Ovary (tissue), 9 donors: ENCODE measurements around the gene PHF21B. TPM values are rescaled to one million over a fixed set of nuclear protein-coding genes. Genes with fewer than 3 reads are reported as not detected.

Source experiments
- DNase-seq, 5 donors: peaks; one replicate each; pipeline ENCODE4 v3.0.0-alpha.2; 2019 to 2020
- H3K27ac ChIP-seq, 2 donors: fragments of 200-600 bp; one replicate each; pipeline versions ENCODE4 v1.5.1 to v1.8.0; 2019 to 2022
- H3K27me3 ChIP-seq: fragments of 200-600 bp; one replicate; pipeline ENCODE4 v1.8.0; 2022
- H3K36me3 ChIP-seq: fragments of 200-600 bp; sonication (generic); one replicate; pipeline ENCODE4 v1.5.1; 2019
- H3K4me1 ChIP-seq: one replicate; pipeline ENCODE4 v1.8.1; 2013; ENCODE audit warnings: mild to moderate bottlenecking, moderate library complexity; ENCODE audit not compliant: insufficient read depth
- H3K4me3 ChIP-seq: fragments of 200-600 bp; sonication (generic); one replicate; pipeline ENCODE4 v1.5.1; 2017
- H3K9me3 ChIP-seq, 2 donors: fragments of 200-600 bp in 1 of 2; sonication (generic) in 1 of 2; one replicate each; pipeline versions ENCODE4 v1.5.1 to v1.8.1; 2013 to 2019; ENCODE audit warnings: mild to moderate bottlenecking in 1 of 2, moderate library complexity in 1 of 2
- CTCF ChIP-seq, 3 donors: fragments of 450-650 bp in 2 of 3; fragments of 200-600 bp in 1 of 3; IDR thresholded peaks; one replicate each; pipeline versions ENCODE4 v1.5.1 to v1.8.0; 2016 to 2022; ENCODE audit warnings: antibody characterized with exemption in 3 of 3, mild to moderate bottlenecking in 1 of 3
- EP300 ChIP-seq: sonication (generic); formaldehyde crosslinking; IDR thresholded peaks from one replicate; pipeline ENCODE4 v1.6.1; 2017; ENCODE audit warnings: antibody characterized with exemption
- POLR2A ChIP-seq: fragments of 450-650 bp; IDR thresholded peaks from one replicate; pipeline ENCODE4 v1.6.1; 2017; ENCODE audit warnings: antibody characterized with exemption, mild to moderate bottlenecking, moderate library complexity
- WGBS, 3 donors: extraction: QIAGEN DNeasy Blood & Tissue Kit in 1 of 3; methylation state at CpG; one replicate each; pipeline versions ENCODE4 v1.1.5 to v1.1.7; 2013 to 2017; 5-methylcytosine and 5-hydroxymethylcytosine counted together
- intact Hi-C, 4 donors: fragments of 100-400 bp; cut with DNase I; formaldehyde crosslinking; loops; one replicate each; pipeline versions ENCODE4 v1.11.0 to v1.15.1; 2022 to 2023
- polyA plus RNA-seq, 2 donors: library from polyadenylated mRNA; stranded (reverse); fragments of 200-250 nt in 1 of 2; fragments of 350-450 nt in 1 of 2; fragmentation: Illumina TruSeq in 1 of 2; extraction: RNeasy Lipid Tissue Mini Kit (QIAGEN cat#74804) in 1 of 2; gene quantifications; one replicate each; pipeline ENCODE4 v1.2.3, GENCODE V29; 2013 to 2014
- total RNA-seq, 7 donors: library from RNA; depleted of rRNA in 2 of 7; stranded (reverse); fragments of >200 nt in 2 of 7; fragmentation: NEBNext Ultra II Directional in 3 of 7; extraction: Animal tissue kit (Norgen Biotek cat#: 25700) in 3 of 7; gene quantifications; one replicate each; pipeline versions ENCODE4 v1.1.0 to v1.2.4, GENCODE V29; 2016 to 2023
- donor health status: DM: no; HTN: no; CAD: no; lungs with moderate emphysema.
- donor health status: DM: no; HTN: no; CAD: no.
- donor health status: Bipolar disorder and iron deficiency.
- donor health status: DM: yes; HTN: yes; CAD: no.
- donor health status: DM: no; HTN: no; CAD: no.
- donor health status: DM: yes; HTN: yes; CAD: no.

Gene PHF21B
- total and polyA plus RNA-seq, 9 donors: 0.95 to 10.7 (median 6.4) TPM

GRCh38 chr22:45008751-45009605 is 827 bp downstream of the PHF21B start:
- peak; percentile 18 to 60 (median 36) for DNase-seq
- H3K9me3 ChIP-seq: no peaks in the 10 kb centered on the region
- H3K27ac ChIP-seq: peak overlapping the region; percentile 67 to 91
- no peaks in the 10 kb centered on the region for H3K36me3 ChIP-seq
- intact Hi-C loops: loop anchor here in 1 of 4 donors (10.0 kb wide), 1 partner anchor 86 kb away; no protein-coding TSS in a partner anchor
- H3K27me3 ChIP-seq: no peaks in the 10 kb centered on the region
- TF ChIP-seq EP300: no peak
- TF ChIP-seq POLR2A: no peak
- H3K4me3 ChIP-seq: peak overlapping the region; percentile 46
- peaks cover 7% of the 10 kb centered on the region for H3K4me1 ChIP-seq
- 1% methylated on average over 54 to 88 of the region's 90 CpGs for WGBS, 3 donors

- DNase-seq: peak; percentile 38 to 68 (median 45)
- TF ChIP-seq POLR2A (no peak), EP300 (no peak), CTCF (IDR thresholded peaks at IDR 0.05) (no peak)
- Histone ChIP-seq H3K4me3 (peak overlapping the region; percentile 46), H3K4me1 (peaks cover 7% of the 10 kb centered on the region), H3K36me3 (no peaks in the 10 kb centered on the region), H3K27me3 (no peaks in the 10 kb centered on the region), H3K27ac (peak overlapping the region; percentile 67 to 91), H3K9me3 (no peaks in the 10 kb centered on the region)
- WGBS, 3 donors: 0% methylated on average over 30 to 46 of the region's 46 CpGs
- intact Hi-C loops: loop anchor here in 1 of 4 donors (10.0 kb wide), 1 partner anchor 87 kb away; no protein-coding TSS in a partner anchor
These were observed 1.6 kb downstream of the PHF21B start for GRCh38 chr22:45008186-45008681.

- TF ChIP-seq CTCF (IDR thresholded peaks at IDR 0.05) (no peak), POLR2A (no peak), EP300 (no peak)
- H3K27ac ChIP-seq: peak overlapping the region; percentile 67 to 91
- DNase-seq: peak; percentile 61 to 80 (median 69)
- H3K9me3 ChIP-seq: no peaks in the 10 kb centered on the region
- no peaks in the 10 kb centered on the region for H3K27me3 ChIP-seq
- intact Hi-C loops: loop anchor here in 1 of 4 donors (10.0 kb wide), 1 partner anchor 87 kb away; no protein-coding TSS in a partner anchor
- H3K4me3 ChIP-seq: peak overlapping the region; percentile 46
- H3K36me3 ChIP-seq: no peaks in the 10 kb centered on the region
- peaks cover 7% of the 10 kb centered on the region for H3K4me1 ChIP-seq
- WGBS, 3 donors: 0 to 1% (median 1%) methylated on average over 30 to 81 of the region's 90 CpGs
These were observed 2.2 kb downstream of the PHF21B start for GRCh38 chr22:45007391-45008185.

- 0 to 1% (median 1%) methylated on average over 33 to 44 of the region's 44 CpGs for WGBS, 3 donors
- Histone ChIP-seq H3K4me1 (peaks cover 7% of the 10 kb centered on the region), H3K27ac (peak overlapping the region; percentile 67 to 91), H3K9me3 (no peaks in the 10 kb centered on the region), H3K4me3 (peak overlapping the region; percentile 46), H3K36me3 (no peaks in the 10 kb centered on the region), H3K27me3 (no peaks in the 10 kb centered on the region)
- intact Hi-C loops: loop anchor here in 1 of 4 donors (10.0 kb wide), 1 partner anchor 88 kb away; no protein-coding TSS in a partner anchor
- DNase-seq: peak; percentile 55 to 82 (median 71)
- TF ChIP-seq CTCF (IDR thresholded peaks at IDR 0.05) (no peak), EP300 (no peak), POLR2A (no peak)
These were observed 2.8 kb downstream of the PHF21B start for GRCh38 chr22:45006964-45007390.
